PFSK-1 (cell line): ENCODE results near the gene RP2.

Source experiments
- FOXP2 ChIP-seq: optimal IDR thresholded peaks from 2 replicates; pipeline ENCODE3; 2011; ENCODE audit warnings: borderline replicate concordance, control low read depth, inconsistent platforms; ENCODE audit not compliant: insufficient read depth; ENCODE audit errors: extremely low read length, extremely low read depth
- POLR2AphosphoS5 ChIP-seq: IDR thresholded peaks from 2 replicates; pipeline ENCODE4 v1.6.1; 2012; ENCODE audit warnings: low read depth, mild to moderate bottlenecking, control low read depth, low read length, moderate library complexity
- SIN3A ChIP-seq: IDR thresholded peaks from 2 replicates; pipeline ENCODE4 v1.6.1; 2012; ENCODE audit warnings: mild to moderate bottlenecking, low read length, moderate library complexity, borderline replicate concordance; ENCODE audit not compliant: insufficient read depth
- TF ChIP-seq, protein P1 (sequence below), 2 experiments: IDR thresholded peaks; 2 replicates each; pipeline versions ENCODE4 v1.6.1 to v1.8.0; 2011 to 2012; ENCODE audit warnings: low read depth in 2 of 2, low read length in 2 of 2, control low read depth in 1 of 2, inconsistent platforms in 1 of 2, mild to moderate bottlenecking in 1 of 2, moderate library complexity in 1 of 2; ENCODE audit not compliant: insufficient read depth in 1 of 2

DNA sequence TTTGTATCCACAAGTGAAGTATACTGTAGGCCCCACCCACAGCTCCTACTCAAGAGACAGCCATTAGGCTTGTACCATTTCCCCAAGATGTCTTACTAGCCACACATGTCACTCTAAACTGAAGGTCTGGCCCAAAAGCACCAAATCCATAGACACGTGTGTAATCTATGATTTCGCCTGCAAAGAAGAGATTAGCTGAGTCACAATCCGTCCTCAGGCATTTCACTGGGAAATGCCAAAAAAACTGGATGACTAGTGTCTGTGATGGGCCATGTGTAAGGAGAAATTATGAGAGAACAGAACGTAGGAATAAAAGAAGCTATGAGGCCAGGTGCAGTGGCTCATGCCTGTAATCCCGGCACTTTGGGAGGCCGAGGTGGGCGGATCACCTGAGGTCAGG is 21.9 kb upstream of the RP2 start:
- TF ChIP-seq POLR2AphosphoS5 (no peak), SIN3A (no peak), FOXP2 (no peak)
- TF ChIP-seq, protein P1, sequence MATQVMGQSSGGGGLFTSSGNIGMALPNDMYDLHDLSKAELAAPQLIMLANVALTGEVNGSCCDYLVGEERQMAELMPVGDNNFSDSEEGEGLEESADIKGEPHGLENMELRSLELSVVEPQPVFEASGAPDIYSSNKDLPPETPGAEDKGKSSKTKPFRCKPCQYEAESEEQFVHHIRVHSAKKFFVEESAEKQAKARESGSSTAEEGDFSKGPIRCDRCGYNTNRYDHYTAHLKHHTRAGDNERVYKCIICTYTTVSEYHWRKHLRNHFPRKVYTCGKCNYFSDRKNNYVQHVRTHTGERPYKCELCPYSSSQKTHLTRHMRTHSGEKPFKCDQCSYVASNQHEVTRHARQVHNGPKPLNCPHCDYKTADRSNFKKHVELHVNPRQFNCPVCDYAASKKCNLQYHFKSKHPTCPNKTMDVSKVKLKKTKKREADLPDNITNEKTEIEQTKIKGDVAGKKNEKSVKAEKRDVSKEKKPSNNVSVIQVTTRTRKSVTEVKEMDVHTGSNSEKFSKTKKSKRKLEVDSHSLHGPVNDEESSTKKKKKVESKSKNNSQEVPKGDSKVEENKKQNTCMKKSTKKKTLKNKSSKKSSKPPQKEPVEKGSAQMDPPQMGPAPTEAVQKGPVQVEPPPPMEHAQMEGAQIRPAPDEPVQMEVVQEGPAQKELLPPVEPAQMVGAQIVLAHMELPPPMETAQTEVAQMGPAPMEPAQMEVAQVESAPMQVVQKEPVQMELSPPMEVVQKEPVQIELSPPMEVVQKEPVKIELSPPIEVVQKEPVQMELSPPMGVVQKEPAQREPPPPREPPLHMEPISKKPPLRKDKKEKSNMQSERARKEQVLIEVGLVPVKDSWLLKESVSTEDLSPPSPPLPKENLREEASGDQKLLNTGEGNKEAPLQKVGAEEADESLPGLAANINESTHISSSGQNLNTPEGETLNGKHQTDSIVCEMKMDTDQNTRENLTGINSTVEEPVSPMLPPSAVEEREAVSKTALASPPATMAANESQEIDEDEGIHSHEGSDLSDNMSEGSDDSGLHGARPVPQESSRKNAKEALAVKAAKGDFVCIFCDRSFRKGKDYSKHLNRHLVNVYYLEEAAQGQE (IDR thresholded peaks at IDR 0.05; ENCODE audit: insufficient read depth in 1 of 2, low read depth in 2 of 2, low read length in 2 of 2), result no peak
